ENCODE data around the gene RASAL2.

GRCh38 chr1:178220094-178220493 is 126.2 kb downstream of the RASAL2 start:
- no peak for TF ChIP-seq CTCF (conservative IDR thresholded peaks at IDR 0.05; ENCODE audit: low read length)
- TF ChIP-seq EZH2phosphoT487 (IDR thresholded peaks at IDR 0.05; ENCODE audit: borderline replicate concordance): no peak

All from Loucy (cell line).